Astrocyte of the hippocampus (primary cell): ENCODE data around the gene CRAMP1.
"Not testable (repeated sequence)": the region's sequence is repeated elsewhere in the genome, so short reads cannot be mapped to it uniquely, and the experiment has no call there.

Source experiments
- DNase-seq: peaks from one replicate; pipeline ENCODE4 v3.0.0; 2011; ENCODE audit warnings: low read depth, low spot score

Gene CRAMP1

GRCh38 chr16:1713331-1713730 lies 101.2 kb downstream of the CRAMP1 start:
- DNase-seq: no peak

GRCh38 chr16:1713933-1714332 lies 101.8 kb downstream of the CRAMP1 start:
- DNase-seq: peak; percentile 48

- no peak for DNase-seq
These were observed 103.1 kb downstream of the CRAMP1 start for GRCh38 chr16:1715220-1715619.

- not testable (repeated sequence) for DNase-seq
These were observed 106.1 kb downstream of the CRAMP1 start for GRCh38 chr16:1718236-1718635.

GRCh38 chr16:1719559-1720229 lies 107.5 kb downstream of the CRAMP1 start:
- not testable (repeated sequence) for DNase-seq

GRCh38 chr16:1721372-1721771 lies 109.2 kb downstream of the CRAMP1 start:
- DNase-seq: no peak

GRCh38 chr16:1723450-1724147 lies 111.4 kb downstream of the CRAMP1 start:
- peak; percentile 77 for DNase-seq

GRCh38 chr16:1724491-1724890 lies 112.3 kb downstream of the CRAMP1 start:
- no peak for DNase-seq

GRCh38 chr16:1726661-1727502 lies 114.7 kb downstream of the CRAMP1 start:
- DNase-seq: no peak
